Measurements from ENCODE around the gene ZNF451.

The ZNF451 gene

DNA sequence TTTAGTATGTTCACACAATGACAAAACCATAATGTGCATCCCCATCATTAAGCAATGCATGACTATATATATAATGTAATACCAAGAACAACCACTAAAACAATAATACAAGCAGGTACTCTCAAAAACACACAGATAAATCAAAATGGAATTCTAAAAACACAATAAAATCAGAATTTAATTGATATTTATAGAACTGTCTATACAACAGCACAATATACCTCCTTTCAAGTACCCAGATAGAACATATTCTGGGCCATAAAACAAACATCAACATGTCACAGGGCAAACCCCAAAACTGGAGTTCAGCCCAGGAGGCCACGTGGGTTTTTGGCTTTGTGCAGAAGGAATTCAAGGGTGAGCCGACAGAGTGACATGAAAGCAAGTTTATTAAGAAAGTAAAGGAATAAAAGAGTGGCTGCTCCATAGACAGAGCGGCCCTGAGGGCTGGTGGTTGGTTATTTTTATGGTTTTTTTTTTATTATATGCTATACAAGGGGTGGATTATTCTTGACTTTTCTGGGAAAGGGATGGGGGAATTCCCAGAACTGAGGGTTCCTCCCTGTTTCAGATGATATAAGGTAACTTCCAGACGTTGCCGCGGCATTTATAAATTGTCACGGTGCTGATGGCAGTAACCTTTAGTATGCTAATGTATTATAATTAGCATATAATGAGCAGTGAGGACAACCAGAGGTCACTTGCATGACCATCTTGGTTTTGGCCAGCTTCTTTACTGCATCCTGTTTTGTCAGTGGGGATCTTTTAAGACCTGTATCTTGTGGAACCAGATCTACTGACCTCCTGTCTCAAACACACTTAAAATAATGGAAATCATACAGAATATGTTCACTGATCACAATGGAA is 126.5 kb downstream of the ZNF451 start:
- H3K4me3 ChIP-seq (ENCODE audit: low read length), result no peak overlapping the region
- TF ChIP-seq, protein P1, sequence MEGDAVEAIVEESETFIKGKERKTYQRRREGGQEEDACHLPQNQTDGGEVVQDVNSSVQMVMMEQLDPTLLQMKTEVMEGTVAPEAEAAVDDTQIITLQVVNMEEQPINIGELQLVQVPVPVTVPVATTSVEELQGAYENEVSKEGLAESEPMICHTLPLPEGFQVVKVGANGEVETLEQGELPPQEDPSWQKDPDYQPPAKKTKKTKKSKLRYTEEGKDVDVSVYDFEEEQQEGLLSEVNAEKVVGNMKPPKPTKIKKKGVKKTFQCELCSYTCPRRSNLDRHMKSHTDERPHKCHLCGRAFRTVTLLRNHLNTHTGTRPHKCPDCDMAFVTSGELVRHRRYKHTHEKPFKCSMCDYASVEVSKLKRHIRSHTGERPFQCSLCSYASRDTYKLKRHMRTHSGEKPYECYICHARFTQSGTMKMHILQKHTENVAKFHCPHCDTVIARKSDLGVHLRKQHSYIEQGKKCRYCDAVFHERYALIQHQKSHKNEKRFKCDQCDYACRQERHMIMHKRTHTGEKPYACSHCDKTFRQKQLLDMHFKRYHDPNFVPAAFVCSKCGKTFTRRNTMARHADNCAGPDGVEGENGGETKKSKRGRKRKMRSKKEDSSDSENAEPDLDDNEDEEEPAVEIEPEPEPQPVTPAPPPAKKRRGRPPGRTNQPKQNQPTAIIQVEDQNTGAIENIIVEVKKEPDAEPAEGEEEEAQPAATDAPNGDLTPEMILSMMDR (conservative IDR thresholded peaks at IDR 0.05; ENCODE audit: low read depth, low read length), result no peak
- DNase-seq (ENCODE audit: low read depth), result no peak

DNA sequence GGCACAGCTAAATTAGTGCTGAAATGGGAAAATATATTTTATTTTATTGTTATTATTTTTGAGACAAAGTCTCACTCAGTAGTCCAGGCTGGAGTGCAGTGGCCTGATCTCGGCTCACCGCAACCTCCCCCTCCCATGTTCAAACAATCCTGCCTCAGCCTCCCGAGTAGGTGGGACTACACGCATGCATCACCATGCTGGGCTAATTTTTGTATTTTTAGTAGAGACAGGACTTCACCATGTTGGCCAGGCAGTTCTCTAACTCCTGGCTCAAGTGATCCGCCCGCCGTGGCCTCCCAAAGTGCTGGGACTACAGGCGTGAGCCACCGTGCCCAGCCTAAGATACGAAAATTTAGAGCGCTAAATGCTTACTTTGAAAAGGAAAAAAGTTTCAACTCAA is 127.3 kb downstream of the ZNF451 start:
- no peak for DNase-seq (ENCODE audit: low read depth)
- TF ChIP-seq, protein P1 (conservative IDR thresholded peaks at IDR 0.05; ENCODE audit: low read depth, low read length), result no peak
- no peak overlapping the region for H3K4me3 ChIP-seq (ENCODE audit: low read length)

Data from retinal pigment epithelial cell (primary cell).